SK-N-SH (cell line): ENCODE results near the gene CRYZL1. TPM values are rescaled to one million over a fixed set of nuclear protein-coding genes. Genes with fewer than 3 reads are reported as not detected.

Experiments
- CTCF ChIA-PET: fragments of 300-600, 350-600 bp; formaldehyde crosslinking; extraction: SDS; loops from one replicate; lab custom pipeline; 2021; lab: Yijun Ruan, JAX
- POLR2A ChIA-PET: fragments of 350-600 bp; sonication (Branson Sonifier 250); formaldehyde crosslinking; extraction: SDS; loops from one replicate; lab custom pipeline; 2020; ENCODE audit warnings: antibody characterized with exemption, inconsistent platforms; lab: Yijun Ruan, JAX
- DNase-seq: peaks from one replicate; pipeline ENCODE4 v3.0.0; 2012
- H2AFZ ChIP-seq: fragments of 200-600 bp; sonication (generic); 2 replicates; pipeline ENCODE4 v1.8.1; 2016; ENCODE audit warnings: antibody characterized with exemption, mild to moderate bottlenecking, low read depth
- H3F3A ChIP-seq: fragments of 200-600 bp; sonication (generic); replicated peaks from 2 replicates; pipeline ENCODE3; 2016; ENCODE audit warnings: antibody characterized with exemption, mild to moderate bottlenecking; ENCODE audit not compliant: insufficient read depth
- H3K27ac ChIP-seq, 2 experiments: fragments of 200-500 bp in 1 of 2; fragments of 200-600 bp in 1 of 2; sonication (Bioruptor generic) in 1 of 2; sonication (generic), shearing (Covaris generic) in 1 of 2; 2 replicates each; pipeline versions ENCODE4 v1.5.1 to v1.6.1; 2014 to 2016; ENCODE audit warnings: low read depth in 2 of 2, inconsistent platforms in 1 of 2, low read length in 1 of 2, mild to moderate bottlenecking in 1 of 2, mixed read lengths in 1 of 2
- H3K27me3 ChIP-seq: fragments of 200-600 bp; sonication (generic), shearing (Covaris generic); 2 replicates; pipeline ENCODE4 v1.6.1; 2016; ENCODE audit warnings: mixed run types; ENCODE audit not compliant: insufficient read depth
- H3K36me3 ChIP-seq, 2 experiments: fragments of 200-500 bp in 1 of 2; fragments of 200-600 bp in 1 of 2; sonication (Bioruptor generic) in 1 of 2; sonication (generic) in 1 of 2; replicated peaks in 1 of 2; 2 replicates each; pipeline versions ENCODE3 to v1.5.1; 2014 to 2016; ENCODE audit warnings: low read length in 1 of 2, mild to moderate bottlenecking in 1 of 2; ENCODE audit not compliant: insufficient read depth in 2 of 2, control insufficient read depth in 1 of 2
- H3K4me1 ChIP-seq, 2 experiments: fragments of 200-500 bp in 1 of 2; fragments of 200-600 bp in 1 of 2; sonication (Bioruptor generic) in 1 of 2; sonication (generic), shearing (Covaris generic) in 1 of 2; 2 replicates each; pipeline versions ENCODE4 v1.5.1 to v1.6.1; 2014 to 2016; ENCODE audit warnings: low read depth in 1 of 2, low read length in 1 of 2, mixed run types in 1 of 2; ENCODE audit not compliant: insufficient read depth in 2 of 2, control insufficient read depth in 1 of 2
- H3K4me2 ChIP-seq: fragments of 200-600 bp; sonication (generic), shearing (Covaris generic); 2 replicates; pipeline ENCODE4 v1.6.1; 2017; ENCODE audit warnings: mixed run types
- H3K4me3 ChIP-seq, 2 experiments: fragments of 200-500 bp in 1 of 2; fragments of 200-600 bp in 1 of 2; sonication (Bioruptor generic) in 1 of 2; sonication (generic), shearing (Covaris generic) in 1 of 2; 2 replicates each; pipeline versions ENCODE4 v1.5.1 to v1.8.1; 2014 to 2016; ENCODE audit warnings: low read depth in 2 of 2, inconsistent platforms in 1 of 2, low read length in 1 of 2, mild to moderate bottlenecking in 1 of 2, mixed read lengths in 1 of 2, moderate library complexity in 1 of 2
- H3K79me2 ChIP-seq: fragments of 200-600 bp; sonication (generic); 2 replicates; pipeline ENCODE4 v1.8.1; 2017; ENCODE audit warnings: mild to moderate bottlenecking; ENCODE audit not compliant: insufficient read depth
- H3K9ac ChIP-seq: fragments of 200-600 bp; sonication (generic); 2 replicates; pipeline ENCODE4 v1.6.1; 2017; ENCODE audit warnings: mixed run types
- H3K9me2 ChIP-seq: fragments of 200-600 bp; sonication (generic); 2 replicates; pipeline ENCODE4 v1.6.1; 2017; ENCODE audit warnings: mixed run types
- H3K9me3 ChIP-seq: fragments of 200-600 bp; sonication (generic); 2 replicates; pipeline ENCODE4 v1.6.1; 2017; ENCODE audit warnings: mixed run types, mild to moderate bottlenecking, moderate library complexity
- H4K20me1 ChIP-seq: fragments of 200-600 bp; sonication (generic); 2 replicates; pipeline ENCODE4 v1.6.1; 2017; ENCODE audit warnings: mild to moderate bottlenecking, mixed run types; ENCODE audit not compliant: insufficient read depth
- CHD2 ChIP-seq: fragments of 150-350 bp; IDR thresholded peaks from 2 replicates; pipeline ENCODE4 v1.6.1; 2018; ENCODE audit warnings: low read length; ENCODE audit not compliant: partially characterized antibody
- EP300 ChIP-seq, 2 experiments: IDR thresholded peaks; 2 replicates each; pipeline versions ENCODE4 v1.4.0 to v1.6.1; 2012; ENCODE audit warnings: borderline replicate concordance in 1 of 2, low read depth in 1 of 2, low read length in 1 of 2
- EZH2phosphoT487 ChIP-seq: fragments of 200-600 bp; sonication (generic); IDR thresholded peaks from 2 replicates; pipeline ENCODE4 v1.6.1; 2017; ENCODE audit warnings: low read depth, mixed run types, mild to moderate bottlenecking, antibody characterized with exemption, moderate library complexity, borderline replicate concordance
- FOSL2 ChIP-seq: IDR thresholded peaks from 2 replicates; pipeline ENCODE4 v1.4.0; 2012; ENCODE audit warnings: low read depth, mild to moderate bottlenecking, moderate library complexity, borderline replicate concordance
- FOXM1 ChIP-seq: IDR thresholded peaks from 2 replicates; pipeline ENCODE4 v1.4.0; 2012; ENCODE audit warnings: low read depth, mild to moderate bottlenecking
- GABPA ChIP-seq: IDR thresholded peaks from 2 replicates; pipeline ENCODE4 v1.4.0; 2012; ENCODE audit warnings: low read depth, mild to moderate bottlenecking
- JUND ChIP-seq: IDR thresholded peaks from 2 replicates; pipeline ENCODE4 v1.4.0; 2012
- MEF2A ChIP-seq: IDR thresholded peaks from 2 replicates; pipeline ENCODE4 v1.4.0; 2012; ENCODE audit warnings: low read depth, borderline replicate concordance
- MXI1 ChIP-seq: IDR thresholded peaks from 2 replicates; pipeline ENCODE4 v1.6.1; 2012; ENCODE audit warnings: mild to moderate bottlenecking, low read depth, low read length, improper control_type of control experiment
- RCOR1 ChIP-seq: fragments of 150-350 bp; IDR thresholded peaks from 2 replicates; pipeline ENCODE4 v1.6.1; 2017; ENCODE audit warnings: antibody characterized with exemption, low read length
- SIN3A ChIP-seq: IDR thresholded peaks from 2 replicates; pipeline ENCODE4 v1.6.1; 2012; ENCODE audit warnings: low read depth, mild to moderate bottlenecking, low read length, moderate library complexity, borderline replicate concordance
- TCF12 ChIP-seq: IDR thresholded peaks from 2 replicates; pipeline ENCODE4 v1.4.0; 2012
- TEAD4 ChIP-seq: IDR thresholded peaks from 2 replicates; pipeline ENCODE4 v1.4.0; 2012; ENCODE audit warnings: mild to moderate bottlenecking, borderline replicate concordance; ENCODE audit not compliant: insufficient read depth
- WGBS: methylation state at CpG from one replicate; pipeline ENCODE4 v1.1.6; 2017; ENCODE audit warnings: low lambda C conversion rate; 5-methylcytosine and 5-hydroxymethylcytosine counted together
- polyA plus RNA-seq, 3 experiments: library from polyadenylated mRNA; depleted of rRNA; stranded (reverse); fragments of >200 nt; gene quantifications; 2 replicates each; pipeline ENCODE4 v1.2.3, GENCODE V29; 2012
- TF ChIP-seq, protein P1 (sequence below): IDR thresholded peaks from 2 replicates; pipeline ENCODE4 v1.6.1; 2012; ENCODE audit warnings: mild to moderate bottlenecking, low read depth, low read length, moderate library complexity

CRYZL1 gene
- polyA plus RNA-seq, 1 of the 3 experiments (the other 2 are of a cell fraction) = 26.3 TPM

DNA sequence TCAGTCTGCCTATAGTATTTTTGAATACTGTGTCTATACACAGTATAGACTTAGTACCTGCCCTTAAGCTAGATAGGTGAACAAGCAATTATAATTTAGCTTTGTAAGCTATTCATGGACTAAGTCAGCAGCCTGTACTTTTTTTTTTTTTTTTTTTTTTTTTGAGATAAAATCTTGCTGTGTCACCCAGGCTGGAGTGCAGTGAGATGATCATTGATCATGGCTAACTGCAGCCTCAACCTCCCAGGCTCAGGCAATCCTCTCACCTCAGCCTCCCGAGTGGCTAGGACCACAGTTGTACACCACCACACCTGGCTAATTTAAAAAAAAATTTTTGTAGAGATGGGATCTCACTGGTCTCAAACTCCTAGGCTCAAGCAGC is 18.0 kb upstream of the CRYZL1 start:
- H3K36me3 ChIP-seq = peaks cover 0 to 14% of the 10 kb centered on the region in 2 experiments
- no peaks in the 10 kb centered on the region for H3K9me2 ChIP-seq
- H3K9ac ChIP-seq = no peak overlapping the region
- TF ChIP-seq JUND (no peak), MEF2A (no peak), FOXM1 (no peak)
- ChIA-PET CTCF (no interaction called here), POLR2A (no interaction called here)
- H3K4me2 ChIP-seq = no peak overlapping the region
- peaks cover 0 to 13% of the 10 kb centered on the region in 2 experiments; a peak in 1 of 4 replicates for H3K4me1 ChIP-seq
- no peak overlapping the region for H3K27ac ChIP-seq
- H3K9me3 ChIP-seq = peaks cover 4% of the 10 kb centered on the region; the same call in 1 of the 2 replicates
- no peaks in the 10 kb centered on the region for H3K27me3 ChIP-seq
- peaks cover 91% of the 10 kb centered on the region for H3K79me2 ChIP-seq
- H3F3A ChIP-seq = peaks cover 21% of the 10 kb centered on the region
- whole genome bisulfite sequencing = 85% methylated on average over 1 of the region's 1 CpG
- no peak for DNase-seq
- H2AFZ ChIP-seq = no peak overlapping the region
- peaks cover 6% of the 10 kb centered on the region; the same call in 1 of the 2 replicates for H4K20me1 ChIP-seq
- H3K4me3 ChIP-seq = no peak overlapping the region

DNA sequence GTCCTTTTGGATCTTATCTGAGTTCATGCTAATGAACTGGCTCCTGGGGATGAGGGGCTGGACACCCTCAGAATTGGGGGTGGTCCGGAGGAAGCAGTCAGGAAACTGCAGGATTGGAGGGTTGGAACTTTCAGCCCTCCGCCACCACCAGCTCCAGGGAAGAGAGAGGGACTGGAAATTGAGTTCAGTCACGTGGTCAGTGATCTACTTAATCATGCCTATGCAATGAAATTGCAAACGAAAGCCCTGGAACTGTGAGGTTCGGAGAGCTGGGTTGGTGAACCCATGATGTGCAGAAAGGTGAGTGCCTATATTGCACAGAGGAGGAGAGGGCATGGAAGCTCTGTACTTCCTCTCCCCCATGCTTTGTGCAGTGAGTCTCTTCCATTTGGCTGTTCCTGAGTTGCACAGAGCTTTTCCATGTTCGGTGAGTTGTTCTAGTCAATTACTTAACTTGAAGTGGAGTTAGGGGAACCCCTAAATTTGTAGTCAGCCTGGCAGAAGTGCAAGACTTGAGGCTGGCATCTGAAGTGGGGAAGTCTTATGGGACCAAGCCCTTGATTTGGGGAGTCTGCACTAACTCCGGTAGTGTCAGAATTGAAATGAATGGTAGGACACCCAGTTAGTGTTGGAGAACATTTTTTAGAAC is 17.5 kb upstream of the CRYZL1 start:
- POLR2A ChIA-PET = no interaction called here
- TF ChIP-seq SIN3A (no peak), EP300 (IDR thresholded peaks at IDR 0.05; ENCODE audit: borderline replicate concordance in 1 of 2, low read depth in 1 of 2, low read length in 1 of 2) (no peak), MXI1 (no peak), GABPA (no peak), FOSL2 (no peak), EZH2phosphoT487 (no peak), TCF12 (no peak), RCOR1 (no peak), CHD2 (no peak), MEF2A (no peak), JUND (no peak), TEAD4 (no peak)
- TF ChIP-seq, protein P1, sequence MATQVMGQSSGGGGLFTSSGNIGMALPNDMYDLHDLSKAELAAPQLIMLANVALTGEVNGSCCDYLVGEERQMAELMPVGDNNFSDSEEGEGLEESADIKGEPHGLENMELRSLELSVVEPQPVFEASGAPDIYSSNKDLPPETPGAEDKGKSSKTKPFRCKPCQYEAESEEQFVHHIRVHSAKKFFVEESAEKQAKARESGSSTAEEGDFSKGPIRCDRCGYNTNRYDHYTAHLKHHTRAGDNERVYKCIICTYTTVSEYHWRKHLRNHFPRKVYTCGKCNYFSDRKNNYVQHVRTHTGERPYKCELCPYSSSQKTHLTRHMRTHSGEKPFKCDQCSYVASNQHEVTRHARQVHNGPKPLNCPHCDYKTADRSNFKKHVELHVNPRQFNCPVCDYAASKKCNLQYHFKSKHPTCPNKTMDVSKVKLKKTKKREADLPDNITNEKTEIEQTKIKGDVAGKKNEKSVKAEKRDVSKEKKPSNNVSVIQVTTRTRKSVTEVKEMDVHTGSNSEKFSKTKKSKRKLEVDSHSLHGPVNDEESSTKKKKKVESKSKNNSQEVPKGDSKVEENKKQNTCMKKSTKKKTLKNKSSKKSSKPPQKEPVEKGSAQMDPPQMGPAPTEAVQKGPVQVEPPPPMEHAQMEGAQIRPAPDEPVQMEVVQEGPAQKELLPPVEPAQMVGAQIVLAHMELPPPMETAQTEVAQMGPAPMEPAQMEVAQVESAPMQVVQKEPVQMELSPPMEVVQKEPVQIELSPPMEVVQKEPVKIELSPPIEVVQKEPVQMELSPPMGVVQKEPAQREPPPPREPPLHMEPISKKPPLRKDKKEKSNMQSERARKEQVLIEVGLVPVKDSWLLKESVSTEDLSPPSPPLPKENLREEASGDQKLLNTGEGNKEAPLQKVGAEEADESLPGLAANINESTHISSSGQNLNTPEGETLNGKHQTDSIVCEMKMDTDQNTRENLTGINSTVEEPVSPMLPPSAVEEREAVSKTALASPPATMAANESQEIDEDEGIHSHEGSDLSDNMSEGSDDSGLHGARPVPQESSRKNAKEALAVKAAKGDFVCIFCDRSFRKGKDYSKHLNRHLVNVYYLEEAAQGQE = no peak

More for the DNA sequence above, 17.5 kb upstream of the CRYZL1 start:
- no peak overlapping the region for H2AFZ ChIP-seq
- CTCF ChIA-PET = interaction anchor here (0.6 kb wide), 1 partner anchor 10 kb away, joined by 3 read pairs; no protein-coding TSS in a partner anchor
- H3K27me3 ChIP-seq = no peaks in the 10 kb centered on the region
- H3F3A ChIP-seq = peaks cover 21% of the 10 kb centered on the region
- peaks cover 0 to 14% of the 10 kb centered on the region in 2 experiments for H3K36me3 ChIP-seq
- H3K79me2 ChIP-seq = peaks cover 91% of the 10 kb centered on the region
- H4K20me1 ChIP-seq = peaks cover 2% of the 10 kb centered on the region; the same call in 1 of the 2 replicates
- peaks cover 4% of the 10 kb centered on the region; the same call in 1 of the 2 replicates for H3K9me3 ChIP-seq
- no peak overlapping the region for H3K27ac ChIP-seq
- H3K9me2 ChIP-seq = no peaks in the 10 kb centered on the region
- no peak overlapping the region for H3K4me2 ChIP-seq
- no peak for DNase-seq
- H3K4me1 ChIP-seq = peaks cover 0 to 15% of the 10 kb centered on the region in 2 experiments; a peak in 1 of 4 replicates
- WGBS = 99% methylated on average over 7 of the region's 7 CpGs
- H3K4me3 ChIP-seq = no peak overlapping the region
- H3K9ac ChIP-seq = no peak overlapping the region
